T-helper 17 cell (primary cell): Measurements from ENCODE around the gene UNC13D. TPM values are rescaled to one million over a fixed set of nuclear protein-coding genes. Genes with fewer than 3 reads are reported as not detected.
"Not testable (repeated sequence)": the region's sequence is repeated elsewhere in the genome, so short reads cannot be mapped to it uniquely, and the experiment has no call there.

ENCODE experiments used
- ATAC-seq: fragments of 150-1000 bp; cut with Tn5 transposase; 2 replicates; pipeline ENCODE4 v1.10.0; 2021; ENCODE audit warnings: mild to moderate bottlenecking, moderate library complexity
- DNase-seq, 3 donors: peaks; one replicate each; pipeline versions ENCODE4 v3.0.0 to v3.0.0-alpha.2; 2020 to 2021
- H3K9me3 ChIP-seq: one replicate; pipeline ENCODE4 v1.7.0; 2013; ENCODE audit warnings: low read length, mild to moderate bottlenecking; ENCODE audit not compliant: control insufficient read depth, poor library complexity, severe bottlenecking
- H3K27ac Mint-ChIP-seq: one replicate; pipeline ENCODE4 v1.8.0; 2022; ENCODE audit warnings: mild to moderate bottlenecking, moderate library complexity, mixed read lengths
- H3K27me3 Mint-ChIP-seq: one replicate; pipeline ENCODE4 v1.8.0; 2022; ENCODE audit warnings: mixed read lengths
- H3K36me3 Mint-ChIP-seq: one replicate; pipeline ENCODE4 v1.8.0; 2022; ENCODE audit warnings: low read depth, mixed read lengths
- H3K4me1 Mint-ChIP-seq: one replicate; pipeline ENCODE4 v1.8.0; 2022; ENCODE audit warnings: mild to moderate bottlenecking, mixed read lengths
- H3K4me3 Mint-ChIP-seq: one replicate; pipeline ENCODE4 v1.8.0; 2022; ENCODE audit warnings: mild to moderate bottlenecking, moderate library complexity, mixed read lengths
- total RNA-seq, 4 donors: library from RNA in 2 of 4; stranded (reverse) in 2 of 4; gene quantifications; one replicate each; pipeline ENCODE4 v1.2.3 and lab custom pipeline; 2022 to 2026

UNC13D gene
- total RNA-seq, 2 donors from 2014 or later = 164 TPM

- Mint-ChIP-seq H3K27me3 (no peaks in the 10 kb centered on the region), H3K4me3 (peak within 1 kb of the TSS; percentile 92), H3K4me1 (peaks cover 34% of the 10 kb centered on the region), H3K36me3 (no peaks in the 10 kb centered on the region), H3K27ac (peak within 1 kb of the TSS; percentile 91)
- DNase-seq = no peak
- no peak for ATAC-seq
- H3K9me3 ChIP-seq = no peaks in the 10 kb centered on the region
Measured at GRCh38 chr17:75878174-75878998, 34.2 kb upstream of the UNC13D start, which contains the start of gene TRIM47. Gene TRIM47 (minus strand): TSS chr17:75878581. CDS start chr17:75878548, 33 bp downstream.

GRCh38 chr17:75877752-75878173 lies 33.6 kb upstream of the UNC13D start:
- peak; percentile 65 to 69 (median 68) for DNase-seq
- H3K9me3 ChIP-seq = no peaks in the 10 kb centered on the region
- Mint-ChIP-seq H3K27me3 (no peaks in the 10 kb centered on the region), H3K27ac (peak overlapping the region; percentile 91), H3K4me3 (peak overlapping the region; percentile 92), H3K36me3 (no peaks in the 10 kb centered on the region), H3K4me1 (peaks cover 34% of the 10 kb centered on the region)
- ATAC-seq = peak; percentile 80

- no peaks in the 10 kb centered on the region for H3K9me3 ChIP-seq
- H3K4me1 Mint-ChIP-seq = peaks cover 38% of the 10 kb centered on the region
- DNase-seq = no peak
- H3K4me3 Mint-ChIP-seq = peak overlapping the region; percentile 92
- H3K27me3 Mint-ChIP-seq = no peaks in the 10 kb centered on the region
- H3K36me3 Mint-ChIP-seq = no peaks in the 10 kb centered on the region
- peak overlapping the region; percentile 91 for H3K27ac Mint-ChIP-seq
- peak; percentile 17 for ATAC-seq
Measured at GRCh38 chr17:75876938-75877751, 32.9 kb upstream of the UNC13D start.

GRCh38 chr17:75876190-75876937 lies 32.2 kb upstream of the UNC13D start:
- DNase-seq = peak; percentile 53 to 69 (median 59)
- Mint-ChIP-seq H3K4me3 (peak overlapping the region; percentile 92), H3K27ac (peak overlapping the region; percentile 91), H3K27me3 (no peaks in the 10 kb centered on the region), H3K4me1 (peaks cover 33% of the 10 kb centered on the region), H3K36me3 (no peaks in the 10 kb centered on the region)
- H3K9me3 ChIP-seq = no peaks in the 10 kb centered on the region
- ATAC-seq = peak; percentile 67

- Mint-ChIP-seq H3K4me3 (peak overlapping the region; percentile 92), H3K27ac (peak overlapping the region; percentile 91), H3K36me3 (no peaks in the 10 kb centered on the region), H3K4me1 (peaks cover 34% of the 10 kb centered on the region), H3K27me3 (no peaks in the 10 kb centered on the region)
- H3K9me3 ChIP-seq = no peaks in the 10 kb centered on the region
- DNase-seq = no peak
- no peak for ATAC-seq
Measured at GRCh38 chr17:75875940-75876189, 31.7 kb upstream of the UNC13D start.

- no peak for DNase-seq
- Mint-ChIP-seq H3K4me1 (peaks cover 37% of the 10 kb centered on the region), H3K4me3 (peak overlapping the region; percentile 92), H3K27me3 (no peaks in the 10 kb centered on the region), H3K36me3 (no peaks in the 10 kb centered on the region), H3K27ac (peak overlapping the region; percentile 91)
- no peak for ATAC-seq
- H3K9me3 ChIP-seq = no peaks in the 10 kb centered on the region
Measured at GRCh38 chr17:75875182-75875939, 31.2 kb upstream of the UNC13D start.

- no peaks in the 10 kb centered on the region for H3K9me3 ChIP-seq
- H3K36me3 Mint-ChIP-seq = no peaks in the 10 kb centered on the region
- DNase-seq = no peak
- no peak overlapping the region for H3K4me3 Mint-ChIP-seq
- ATAC-seq = no peak
- H3K27me3 Mint-ChIP-seq = no peaks in the 10 kb centered on the region
- H3K4me1 Mint-ChIP-seq = peaks cover 37% of the 10 kb centered on the region
- H3K27ac Mint-ChIP-seq = peak overlapping the region; percentile 95
Measured at GRCh38 chr17:75874323-75875181, 30.3 kb upstream of the UNC13D start.

GRCh38 chr17:75873587-75874322 lies 29.6 kb upstream of the UNC13D start:
- peaks cover 36% of the 10 kb centered on the region for H3K4me1 Mint-ChIP-seq
- no peak for DNase-seq
- peak overlapping the region; percentile 95 for H3K27ac Mint-ChIP-seq

GRCh38 chr17:75872434-75873351 lies 28.5 kb upstream of the UNC13D start:
- Mint-ChIP-seq H3K27ac (peak overlapping the region; percentile 95), H3K27me3 (no peaks in the 10 kb centered on the region), H3K36me3 (no peaks in the 10 kb centered on the region), H3K4me1 (peaks cover 32% of the 10 kb centered on the region), H3K4me3 (peak overlapping the region; percentile 71)
- ATAC-seq (peak; percentile 69), DNase-seq (peak in 2 of 3 donors; percentile 45 to 57)
- H3K9me3 ChIP-seq = no peaks in the 10 kb centered on the region

More at GRCh38 chr17:75873587-75874322, 29.6 kb upstream of the UNC13D start:
- Mint-ChIP-seq H3K27me3 (no peaks in the 10 kb centered on the region), H3K36me3 (no peaks in the 10 kb centered on the region), H3K4me3 (no peak overlapping the region)
- no peak for ATAC-seq
- H3K9me3 ChIP-seq = no peaks in the 10 kb centered on the region

GRCh38 chr17:75870228-75870627 lies 26.0 kb upstream of the UNC13D start:
- ATAC-seq, H3K36me3 Mint-ChIP-seq, H3K27me3 Mint-ChIP-seq, H3K27ac Mint-ChIP-seq, H3K9me3 ChIP-seq, H3K4me3 Mint-ChIP-seq, DNase-seq: not testable (repeated sequence)
- peaks cover 16% of the 10 kb centered on the region for H3K4me1 Mint-ChIP-seq
